Stimulated activated CD4-positive, alpha-beta T cell treated with anti-CD3 and anti-CD28 coated beads, TNF-alpha, amount 100 ng/mL, for 4 hours (primary cell): ENCODE data around the gene TCEA3.

Experiments used
- DNase-seq, 3 experiments: peaks; one replicate each; pipeline ENCODE4 v3.0.0-alpha.2; 2020; ENCODE audit warnings: low read depth in 3 of 3

The TCEA3 gene

DNA sequence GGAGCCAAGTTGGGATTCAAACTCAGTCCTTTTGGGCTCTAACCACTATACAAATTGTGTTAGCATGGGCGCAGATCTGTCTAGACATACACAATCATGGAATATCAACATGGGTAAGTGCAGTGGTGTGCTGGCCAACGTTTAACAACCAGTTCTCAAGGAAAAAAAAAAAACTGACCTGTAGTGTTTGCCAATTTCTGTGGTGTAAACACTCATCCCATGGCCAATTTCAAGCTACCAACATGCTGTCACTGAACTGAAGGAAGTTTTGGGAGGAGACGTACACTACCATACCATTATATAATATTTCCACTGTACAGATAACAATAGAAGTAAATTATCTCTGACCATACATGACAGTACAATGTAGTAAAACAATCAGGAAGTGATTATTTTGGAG is 3.2 kb downstream of the TCEA3 start:
- DNase-seq: no peak

DNA sequence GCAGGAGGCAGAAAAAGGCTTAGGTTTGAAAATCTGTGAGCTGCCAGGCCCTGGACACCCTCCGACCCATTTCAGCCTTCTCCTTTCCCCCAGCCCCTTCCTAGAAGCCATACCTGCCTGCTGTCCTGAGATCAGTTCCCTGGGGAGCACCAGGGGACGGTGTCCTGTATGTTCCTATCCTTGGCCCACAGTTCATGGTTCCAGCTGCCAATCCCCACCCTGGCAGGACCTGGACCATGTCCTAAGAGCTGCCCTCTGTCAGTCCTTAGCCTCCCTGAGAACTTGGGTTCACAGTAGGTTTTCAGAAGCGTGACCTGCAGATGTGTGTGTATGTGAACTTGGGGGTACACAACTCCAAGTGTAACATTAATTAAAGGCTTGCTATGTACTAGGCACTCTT is 3.8 kb downstream of the TCEA3 start:
- DNase-seq: no peak

DNA sequence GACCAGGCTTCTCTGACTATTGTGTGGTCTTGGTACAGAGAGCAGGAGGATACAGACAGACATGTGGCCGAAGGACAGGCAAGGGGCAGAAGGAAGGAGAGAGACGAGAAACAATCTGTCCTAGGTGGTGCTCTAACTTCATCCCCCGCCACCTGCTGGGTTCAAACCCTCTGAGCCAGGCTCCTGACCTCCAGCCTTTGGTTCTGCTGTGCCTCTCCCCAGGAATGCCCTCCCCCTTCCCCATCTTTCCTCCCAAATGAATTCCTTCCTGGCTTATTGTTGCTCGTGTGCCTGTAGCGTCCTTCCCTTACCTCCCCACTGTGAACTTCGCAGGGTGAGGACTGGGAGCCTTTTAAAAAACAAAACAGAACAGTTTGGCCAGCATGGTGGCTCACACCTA is 5.4 kb downstream of the TCEA3 start:
- DNase-seq: no peak

DNA sequence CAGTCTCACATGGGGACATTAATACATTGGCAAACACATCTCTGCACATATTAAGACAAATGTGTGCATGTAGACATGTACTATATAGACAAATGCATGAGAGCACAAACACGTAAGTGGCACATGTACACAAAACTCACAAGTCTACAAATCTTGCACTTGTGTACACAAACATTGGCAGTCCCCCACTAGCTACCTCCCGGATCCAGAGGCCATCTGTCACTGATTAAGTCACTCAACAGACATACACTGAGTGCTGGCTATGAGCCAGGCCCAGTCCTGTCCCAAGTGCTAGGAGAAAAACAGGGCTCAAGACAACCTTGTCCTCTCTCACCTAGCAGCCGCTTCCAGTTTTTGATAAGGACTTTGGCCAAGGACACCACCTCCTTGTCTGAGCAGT is 7.0 kb downstream of the TCEA3 start:
- DNase-seq: no peak

DNA sequence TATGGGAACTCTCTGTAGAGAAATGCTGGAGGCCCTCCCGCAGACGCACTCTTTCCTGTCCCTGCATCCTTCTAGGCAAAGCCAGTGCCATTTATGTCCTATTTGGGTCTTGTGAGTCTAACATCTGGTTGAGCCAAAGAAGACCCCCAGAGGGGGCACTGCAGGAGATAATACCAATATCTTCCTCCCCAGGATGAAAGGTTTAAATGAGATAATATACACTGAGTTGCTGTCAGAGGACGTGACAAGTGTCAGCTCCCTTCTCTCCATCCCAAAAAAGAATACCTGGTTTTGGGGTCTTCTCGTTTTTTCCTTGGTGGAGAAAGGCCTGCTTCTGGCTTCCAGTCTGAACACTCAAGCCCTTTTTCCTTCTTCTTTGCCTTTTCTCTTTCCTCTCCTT is 7.6 kb downstream of the TCEA3 start:
- no peak for DNase-seq

DNA sequence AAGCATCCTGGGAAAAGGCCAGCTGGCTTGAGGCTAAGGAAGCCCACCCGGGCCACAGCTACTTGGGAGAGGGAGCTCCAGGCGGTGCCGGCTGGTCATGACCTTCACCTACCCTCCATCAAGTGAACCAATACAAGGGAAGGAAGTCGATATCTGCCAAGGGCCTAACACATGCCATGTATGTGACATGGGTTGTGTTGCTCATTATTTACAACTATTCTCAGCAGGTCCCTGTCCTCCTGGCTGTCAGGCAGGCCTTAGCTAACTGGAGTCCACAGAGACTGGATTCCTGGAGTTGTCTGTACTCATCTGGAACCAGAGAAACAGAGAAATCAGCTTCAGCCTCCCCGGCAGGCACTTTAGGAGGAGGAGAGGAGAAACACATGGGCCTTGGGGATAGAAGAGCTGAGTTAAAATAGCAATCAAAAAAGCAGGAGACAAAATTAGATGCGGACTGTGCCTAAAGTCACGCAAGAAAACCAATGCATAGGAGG is 15.7 kb downstream of the TCEA3 start:
- no peak for DNase-seq

DNA sequence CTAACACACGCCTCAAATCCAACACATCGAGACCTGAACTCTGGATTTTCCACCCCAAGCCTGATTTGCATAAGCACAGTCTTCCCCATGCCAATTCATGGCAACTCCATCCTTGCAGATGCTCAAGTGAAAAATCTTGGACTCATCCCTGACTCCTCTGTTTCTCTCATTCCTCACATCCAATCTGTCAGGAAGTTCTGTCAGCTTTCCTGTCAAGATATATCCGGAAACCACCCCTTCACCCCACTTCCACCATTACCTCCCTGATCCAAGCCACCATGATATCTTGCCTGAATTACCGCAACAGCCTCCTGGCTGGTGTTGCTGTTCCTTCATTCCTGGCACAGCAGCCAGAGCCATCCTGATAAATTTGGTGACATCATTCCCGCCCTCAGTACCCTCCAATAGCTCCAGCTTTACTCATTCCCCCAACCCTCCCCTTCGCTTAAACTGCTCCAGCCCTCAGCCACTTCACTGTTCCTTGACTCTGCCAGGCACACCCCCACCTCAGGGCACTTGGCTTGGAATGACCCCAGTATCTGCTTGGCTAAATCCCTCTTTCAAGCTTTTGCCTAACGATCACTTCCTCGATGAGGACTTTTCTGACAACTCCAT is 17.4 kb downstream of the TCEA3 start:
- no peak for DNase-seq

DNA sequence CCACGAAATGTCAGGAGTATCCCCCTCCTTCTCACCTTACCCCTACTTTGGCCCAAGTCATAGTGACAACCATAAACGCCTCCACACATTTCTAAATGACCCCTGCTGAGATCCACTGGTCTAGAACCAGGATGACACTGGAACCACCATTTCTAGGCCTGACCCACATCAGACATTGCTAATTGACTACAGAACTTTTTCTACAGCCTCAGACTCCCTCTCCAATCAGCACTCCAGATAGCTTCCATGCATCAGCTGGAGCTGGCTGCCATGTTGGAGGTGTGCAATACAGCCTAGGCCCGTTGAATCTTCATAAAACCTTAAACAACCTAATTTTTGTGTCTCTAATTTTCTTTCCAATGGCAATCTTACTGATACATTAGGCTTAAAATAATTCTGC is 18.6 kb downstream of the TCEA3 start:
- DNase-seq: no peak

DNA sequence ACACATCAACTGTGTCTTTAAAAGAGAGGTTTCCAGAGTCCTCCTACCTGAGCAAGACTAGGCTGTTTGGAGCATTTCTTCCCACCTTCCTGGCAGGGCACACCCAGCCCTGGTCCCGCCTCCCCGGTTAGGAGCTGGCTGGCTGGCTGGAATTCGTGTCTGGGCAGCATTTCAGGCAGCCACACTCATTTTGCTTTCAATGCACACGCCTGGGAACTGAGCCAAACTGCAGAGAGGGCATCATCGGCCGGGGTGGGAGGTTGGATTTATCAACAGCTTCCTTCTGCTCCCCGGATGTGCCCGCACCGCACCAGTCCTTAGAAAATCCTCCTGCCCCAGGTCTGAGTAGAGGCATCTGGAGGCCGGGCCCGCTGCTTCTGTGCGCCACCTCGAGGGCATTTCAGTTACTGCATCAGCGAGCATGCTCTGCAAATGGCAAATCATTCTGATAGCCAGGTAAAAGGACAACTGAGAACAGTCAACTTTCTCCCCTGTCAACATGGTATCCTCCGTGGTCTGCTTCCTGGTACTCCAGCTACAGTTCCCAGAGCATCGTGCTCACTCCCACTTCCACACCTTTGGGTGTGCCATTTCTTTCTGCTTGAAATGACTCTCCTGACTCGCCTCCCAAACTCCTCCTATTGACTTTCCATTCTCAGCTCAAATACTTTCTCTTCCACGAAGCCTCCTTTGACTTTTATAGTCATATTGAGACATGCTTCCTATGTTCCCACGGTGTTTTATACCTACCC is 20.6 kb downstream of the TCEA3 start:
- peak; percentile 67 to 74 (median 69) for DNase-seq

DNA sequence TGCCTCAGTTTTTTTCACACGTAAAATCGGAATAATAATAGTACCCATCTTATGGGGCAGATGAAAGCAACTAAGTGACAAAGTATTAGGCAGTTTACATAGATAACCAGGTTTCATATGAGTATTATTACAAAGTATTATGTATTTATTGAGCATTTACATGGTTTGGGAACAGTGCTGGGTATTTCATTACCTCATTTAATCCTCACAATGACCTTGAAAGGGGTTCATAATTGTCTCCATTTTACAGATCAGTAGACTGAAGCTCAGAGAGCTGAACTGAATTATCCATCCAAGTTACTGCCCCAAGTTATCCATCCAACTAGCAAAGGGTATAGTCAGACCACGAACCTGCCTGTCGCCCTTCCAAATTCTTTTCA is 21.2 kb downstream of the TCEA3 start:
- no peak for DNase-seq

DNA sequence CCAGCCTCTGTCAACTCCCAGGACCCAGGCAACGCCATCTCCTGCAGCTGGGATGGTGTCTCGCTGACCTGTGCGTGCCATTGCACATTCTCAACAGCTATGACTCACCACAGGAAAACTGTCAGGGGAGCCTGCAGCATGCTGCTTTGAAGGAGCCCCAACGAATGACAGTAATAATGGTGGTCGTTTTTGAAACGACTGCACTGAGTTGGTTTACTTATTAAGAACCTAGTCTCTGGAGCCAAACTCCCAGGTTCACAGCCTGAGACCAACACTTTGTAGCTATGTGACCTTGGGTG is 21.6 kb downstream of the TCEA3 start:
- DNase-seq: no peak

DNA sequence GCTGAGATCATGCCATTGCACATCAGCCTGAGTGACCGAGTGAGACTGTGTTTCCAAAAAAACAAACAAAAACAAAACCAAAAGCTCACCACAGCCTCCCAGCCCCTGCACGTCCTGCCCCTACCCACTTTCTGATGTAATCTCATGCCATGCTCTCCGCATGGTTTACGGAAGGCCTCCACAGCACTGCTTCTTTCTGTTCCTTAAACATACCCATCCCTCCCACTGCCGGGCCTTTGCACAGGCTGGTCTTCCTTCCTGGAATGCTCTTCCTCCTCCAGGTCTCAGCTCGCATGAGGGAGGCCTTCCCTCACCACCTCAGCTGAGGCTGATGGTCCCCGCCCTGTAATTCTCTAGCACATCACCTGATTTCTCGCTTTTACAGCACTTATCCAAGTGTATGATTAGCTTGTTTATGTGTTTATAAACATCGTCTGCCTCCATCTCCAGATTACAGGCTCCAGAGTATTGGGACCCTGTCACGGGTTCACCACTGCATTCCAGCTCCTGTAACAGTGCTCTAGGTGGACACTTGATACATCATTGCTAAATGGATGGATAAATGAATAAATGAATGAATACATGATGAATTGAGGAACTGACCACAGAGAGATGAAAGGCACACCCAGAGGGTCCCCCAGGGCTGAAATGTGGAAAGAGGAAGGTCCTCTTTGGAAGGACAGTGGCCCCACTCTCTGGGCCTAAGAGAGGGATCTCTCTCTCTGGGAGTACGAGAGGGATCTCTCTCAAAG is 22.1 kb downstream of the TCEA3 start:
- no peak for DNase-seq

DNA sequence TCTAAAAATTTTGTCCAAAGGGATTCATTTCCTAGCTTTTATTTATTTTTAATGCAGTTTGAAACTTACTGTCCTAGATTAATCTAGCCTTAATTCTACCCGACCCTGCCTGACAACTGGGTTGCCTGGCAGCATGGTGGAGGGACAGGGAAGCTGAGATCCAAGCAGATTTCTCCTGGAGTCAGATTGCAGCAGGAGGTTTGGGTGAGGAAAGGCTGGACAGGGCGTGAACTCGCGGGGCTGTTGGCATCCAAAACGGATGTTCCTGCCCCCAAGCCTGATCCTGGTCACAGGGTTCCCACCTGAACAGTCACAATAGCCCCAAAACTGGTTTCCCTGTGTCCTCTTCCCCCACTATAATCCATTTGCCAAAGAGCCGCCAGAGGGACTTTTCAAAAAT is 23.2 kb downstream of the TCEA3 start:
- DNase-seq: no peak

DNA sequence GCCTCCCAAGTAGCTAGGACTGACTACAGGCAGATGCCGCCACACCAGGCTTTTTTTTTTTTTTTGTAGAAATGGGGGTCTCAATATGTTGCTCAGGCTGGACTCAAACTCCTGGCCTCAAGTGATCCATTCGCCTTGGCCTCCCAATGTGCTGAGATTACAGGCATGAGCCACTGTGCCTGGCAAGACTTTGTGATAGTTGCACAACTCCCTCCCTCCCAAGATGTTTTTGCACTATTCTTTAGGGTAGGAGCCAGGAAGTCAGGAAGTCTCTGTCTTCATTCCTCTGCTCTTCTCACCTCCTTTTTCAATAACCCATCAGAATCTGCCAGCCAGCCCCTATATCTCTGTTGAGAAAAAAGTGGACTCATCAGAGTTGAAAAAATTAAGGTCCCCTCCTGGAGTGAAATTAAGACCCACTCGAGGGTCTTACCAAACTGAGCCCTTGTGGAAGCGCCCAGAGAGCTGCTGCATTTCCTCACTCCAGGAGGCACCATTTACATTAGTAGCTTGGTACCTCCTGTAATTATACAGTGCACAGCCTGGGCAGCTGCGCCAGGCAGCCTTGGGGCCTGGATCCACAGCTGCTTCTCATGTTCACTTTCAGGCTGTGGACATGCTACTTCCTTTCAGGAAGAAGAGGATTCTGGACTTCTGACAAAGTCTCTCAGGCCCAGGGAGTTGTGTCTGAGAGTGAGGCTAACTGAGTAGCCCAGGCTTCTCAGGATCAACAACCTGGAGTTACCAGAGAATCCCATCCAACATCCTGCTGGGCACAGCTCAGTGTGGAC is 24.0 kb downstream of the TCEA3 start:
- DNase-seq: no peak

DNA sequence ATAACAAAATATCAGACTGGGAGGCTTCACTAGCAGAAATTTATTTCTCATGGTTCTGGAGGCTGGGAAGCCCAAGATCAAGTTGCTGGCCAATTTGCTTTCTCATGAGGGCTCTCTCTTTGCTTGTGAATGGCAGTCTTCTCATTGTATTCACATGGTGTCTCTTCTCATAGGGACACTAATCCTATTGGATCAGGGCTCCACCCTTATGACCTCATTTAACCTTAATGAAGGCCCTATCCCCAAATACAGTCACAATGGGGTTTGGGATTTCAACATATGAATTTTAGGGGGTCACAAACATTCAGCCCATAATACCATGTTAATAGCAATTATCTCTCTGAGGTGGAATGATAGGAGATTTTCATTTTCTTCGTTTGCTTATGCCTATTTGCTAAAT is 25.3 kb downstream of the TCEA3 start:
- no peak for DNase-seq

DNA sequence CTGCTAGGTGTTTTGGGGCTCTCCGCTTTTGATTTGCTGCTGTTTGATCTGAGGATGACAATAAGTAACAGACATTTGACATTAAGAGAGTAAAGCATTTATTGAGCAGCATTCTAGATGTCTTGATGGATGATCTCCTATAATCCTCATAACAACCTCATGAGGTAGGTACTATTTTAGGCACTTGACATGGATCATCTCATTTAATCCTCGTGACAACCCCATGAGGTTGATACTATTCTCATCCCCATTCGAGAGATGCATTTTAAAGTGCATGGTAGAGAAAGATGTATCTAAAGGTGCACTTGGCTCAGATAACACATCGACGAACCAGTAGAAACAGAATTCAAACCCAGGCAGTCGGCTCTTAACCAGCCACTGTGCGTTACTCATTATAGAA is 26.6 kb downstream of the TCEA3 start:
- no peak for DNase-seq

DNA sequence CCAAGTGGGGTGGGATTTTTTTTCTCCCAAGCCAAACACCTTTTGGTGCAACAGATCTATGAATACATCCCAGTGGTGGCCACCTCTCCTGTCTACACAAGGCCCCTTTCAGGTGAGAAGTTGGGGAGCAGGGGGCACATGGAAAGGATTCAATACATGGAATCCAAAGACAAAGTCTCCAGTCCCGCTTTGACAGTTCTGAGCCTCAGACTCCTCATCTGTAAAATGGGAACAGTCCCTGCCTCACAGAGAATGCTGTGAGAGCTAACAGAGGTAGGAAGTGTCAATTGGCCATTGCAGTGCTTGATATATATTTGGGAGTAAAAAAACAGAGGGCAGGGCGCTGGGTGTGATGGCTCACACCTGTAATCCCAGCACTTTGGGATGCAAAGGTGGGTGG is 28.2 kb downstream of the TCEA3 start:
- no peak for DNase-seq

DNA sequence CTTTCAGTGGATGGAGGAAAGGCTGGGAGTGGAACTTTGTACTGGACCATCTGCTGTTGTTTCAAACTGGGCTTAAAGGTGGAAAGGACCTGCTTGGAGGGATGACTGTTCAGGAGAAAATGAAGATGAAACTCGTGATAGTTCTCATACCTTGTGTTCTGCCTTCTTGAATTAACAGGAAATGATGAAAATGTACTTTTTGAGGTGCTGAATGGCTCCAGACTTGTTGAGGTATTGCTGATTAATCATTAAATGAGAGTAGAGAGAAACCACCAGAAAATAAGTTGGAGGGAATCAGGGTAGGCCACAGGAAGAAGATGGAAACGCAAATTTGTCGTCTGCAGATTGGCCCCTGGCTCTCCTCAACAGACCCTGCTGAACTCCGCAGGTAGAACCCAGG is 28.7 kb downstream of the TCEA3 start:
- no peak for DNase-seq

DNA sequence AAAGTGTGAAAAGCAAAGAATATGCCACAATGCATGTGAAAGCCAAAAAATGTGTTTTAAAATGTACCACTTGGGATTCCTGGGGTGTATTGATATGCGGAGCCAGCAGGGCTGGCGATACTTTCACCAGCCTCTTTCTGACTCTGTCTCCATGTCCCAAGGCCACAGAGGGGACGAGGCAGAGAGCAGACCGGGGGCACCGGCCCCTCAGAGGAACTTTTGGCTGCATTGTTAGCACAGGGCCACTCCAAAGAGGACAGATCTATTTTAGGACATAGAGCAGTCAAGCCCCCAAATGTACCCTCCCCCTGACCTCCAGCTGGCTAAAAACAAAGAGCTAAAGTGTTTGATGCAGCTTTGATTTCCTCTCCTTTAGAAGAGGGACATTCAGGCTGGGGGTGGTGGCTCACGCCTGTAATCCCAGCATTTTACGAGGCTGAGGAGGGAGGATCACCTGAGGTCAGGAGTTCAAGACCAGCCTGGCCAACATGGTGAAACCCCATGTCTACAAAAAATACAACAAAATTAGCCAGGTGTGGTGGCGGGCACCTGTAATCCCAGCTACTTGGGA is 29.3 kb downstream of the TCEA3 start:
- DNase-seq: no peak

DNA sequence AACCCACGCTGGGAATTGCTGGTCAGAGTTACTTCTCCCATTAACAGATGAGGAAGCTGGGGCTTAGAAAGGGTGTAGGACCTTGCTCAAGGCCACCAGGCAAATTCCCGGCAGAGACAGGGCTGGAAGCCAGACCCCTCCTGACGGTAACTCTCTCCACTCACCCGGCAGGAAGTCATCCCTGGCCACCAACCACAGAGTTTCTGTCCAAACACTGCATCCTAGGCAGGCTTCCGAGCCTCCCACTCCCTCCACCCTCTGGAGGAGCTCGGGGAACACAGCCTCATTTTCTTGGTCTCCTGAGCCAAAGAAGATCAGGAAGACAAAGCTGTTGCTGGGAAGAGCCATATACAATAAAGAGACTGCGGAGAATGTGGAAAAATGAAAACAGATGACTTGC is 29.9 kb downstream of the TCEA3 start:
- DNase-seq: no peak

DNA sequence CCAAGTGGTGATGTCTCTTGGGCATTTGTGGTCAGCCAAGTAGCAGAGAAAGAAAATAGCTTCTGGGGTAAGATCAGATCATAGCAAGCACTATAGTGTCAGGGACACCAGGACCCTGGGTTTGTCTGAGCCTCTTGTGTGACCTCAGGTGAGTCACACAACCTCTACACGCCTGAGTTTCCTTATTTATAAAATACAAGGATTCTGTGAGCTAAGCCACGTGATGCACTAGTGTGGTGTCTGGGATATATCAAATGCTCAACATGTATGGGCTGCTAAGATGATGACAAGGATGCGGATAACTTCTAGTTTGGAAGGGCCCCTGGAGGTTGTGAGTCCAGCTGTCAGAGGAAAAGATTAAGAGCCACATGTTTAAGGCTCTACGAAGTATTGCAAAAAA is 30.4 kb downstream of the TCEA3 start:
- no peak for DNase-seq

DNA sequence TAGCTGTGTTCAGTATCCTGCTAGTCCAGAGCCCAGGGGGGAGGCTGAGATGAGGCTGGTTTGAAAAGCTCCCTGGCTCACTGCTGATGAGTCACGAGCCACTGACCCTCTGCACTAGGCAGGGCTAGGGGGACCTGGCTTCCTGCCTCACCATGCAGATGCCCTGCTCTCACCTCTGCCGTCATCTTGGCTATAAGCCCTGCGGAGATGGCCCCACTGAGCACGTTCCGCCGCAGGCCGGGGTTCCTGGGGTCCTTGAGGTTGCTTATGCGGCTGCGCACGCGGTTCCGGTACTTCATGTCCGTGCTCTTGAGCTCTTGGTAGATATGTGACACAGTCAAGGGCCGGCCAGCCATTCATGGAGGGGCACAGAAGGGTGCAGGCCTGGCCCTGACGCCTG is 30.8 kb downstream of the TCEA3 start:
- no peak for DNase-seq
